ENCODE results near the gene ANXA11. TPM values are rescaled to one million over a fixed set of nuclear protein-coding genes. Genes with fewer than 3 reads are reported as not detected.

ANXA11 gene
- total and polyA plus RNA-seq, 9 of the 15 experiments (the other 6 are each of a cell fraction or from before 2014, with no cell fraction given), result 43.6 to 212 (median 109) TPM

DNA sequence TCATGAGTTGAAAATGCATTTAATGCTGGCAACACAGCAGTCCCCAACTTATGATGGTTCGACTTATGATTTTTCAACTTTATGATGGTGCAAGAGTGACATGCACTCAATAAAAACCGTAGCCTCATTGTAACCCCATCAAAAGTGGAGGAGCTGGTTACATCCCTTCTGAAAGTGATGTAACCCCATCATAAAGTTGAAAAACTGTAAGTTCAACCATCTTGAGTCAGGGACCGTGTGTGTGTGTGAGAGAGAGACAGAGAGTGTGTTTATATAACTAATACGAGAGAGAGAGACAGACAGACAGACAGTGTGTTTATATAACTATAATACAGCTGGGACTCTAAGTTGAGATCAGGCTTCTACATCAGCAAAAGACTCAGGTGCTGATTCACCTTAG, 21.0 kb downstream of the ANXA11 start (continued):
- no peak for TF ChIP-seq ZNF609 (CRISPR knock-in tag; IDR thresholded peaks at IDR 0.05; ENCODE audit: borderline replicate concordance)
- TF ChIP-seq TSHZ1 (CRISPR knock-in tag; IDR thresholded peaks at IDR 0.05), result no peak
- no peak for TF ChIP-seq NCOA6 (IDR thresholded peaks at IDR 0.05)
- TF ChIP-seq KAT7 (CRISPR knock-in tag; IDR thresholded peaks at IDR 0.05; ENCODE audit: borderline replicate concordance), result no peak
- TF ChIP-seq ZNF23 (CRISPR knock-in tag; IDR thresholded peaks at IDR 0.05), result no peak
- no peak for TF ChIP-seq GTF2F1 (IDR thresholded peaks at IDR 0.05; ENCODE audit: low read depth, low read length)
- no peak for TF ChIP-seq PCBP2 (IDR thresholded peaks at IDR 0.05; ENCODE audit: low read depth, low read length, poor library complexity, severe bottlenecking)
- TF ChIP-seq ERF (CRISPR knock-in tag; IDR thresholded peaks at IDR 0.05), result no peak
- no peak for TF ChIP-seq HEY1 (CRISPR knock-in tag; IDR thresholded peaks at IDR 0.05; ENCODE audit: borderline replicate concordance)
- TF ChIP-seq ZNF766 (CRISPR knock-in tag; conservative IDR thresholded peaks at IDR 0.05), result no peak
- no peak for TF ChIP-seq ZNF408 (CRISPR knock-in tag; IDR thresholded peaks at IDR 0.05; ENCODE audit: low read depth)
- no peak for TF ChIP-seq ZSCAN29 (IDR thresholded peaks at IDR 0.05)
- TF ChIP-seq ZC3H8 (IDR thresholded peaks at IDR 0.05), result no peak

All from K562 (cell line).